NK-92 (cell line): Measurements from ENCODE around the gene CAMK2N1.

ENCODE experiments used
- DNase-seq: peaks from one replicate; lab custom pipeline; 2025; ENCODE audit not compliant: unreplicated experiment; lab: John Stamatoyannopoulos, UW

CAMK2N1 gene

GRCh38 chr1:20479840-20480239, 6.2 kb downstream of the CAMK2N1 start:
- no peak for DNase-seq

- no peak for DNase-seq
Observed at GRCh38 chr1:20478057-20478635, 7.9 kb downstream of the CAMK2N1 start.

- no peak for DNase-seq
Observed at GRCh38 chr1:20477348-20478056, 8.5 kb downstream of the CAMK2N1 start.

- no peak for DNase-seq
Observed at GRCh38 chr1:20476265-20477038, 9.6 kb downstream of the CAMK2N1 start.

- DNase-seq = no peak
Observed at GRCh38 chr1:20474996-20475395, 11.0 kb downstream of the CAMK2N1 start.

GRCh38 chr1:20474333-20474975, 11.6 kb downstream of the CAMK2N1 start:
- DNase-seq = no peak

GRCh38 chr1:20473894-20474293, 12.1 kb downstream of the CAMK2N1 start:
- DNase-seq = no peak

GRCh38 chr1:20472860-20473711, 12.9 kb downstream of the CAMK2N1 start:
- no peak for DNase-seq

GRCh38 chr1:20472121-20472520, 13.9 kb downstream of the CAMK2N1 start:
- DNase-seq = no peak

- no peak for DNase-seq
Observed at GRCh38 chr1:20470194-20470593, 15.8 kb downstream of the CAMK2N1 start.

GRCh38 chr1:20469406-20470076, 16.5 kb downstream of the CAMK2N1 start:
- no peak for DNase-seq

- DNase-seq = no peak
Observed at GRCh38 chr1:20466273-20466672, 19.7 kb downstream of the CAMK2N1 start.

- DNase-seq = no peak
Observed at GRCh38 chr1:20465187-20465586, 20.8 kb downstream of the CAMK2N1 start.

GRCh38 chr1:20463502-20463901, 22.5 kb downstream of the CAMK2N1 start:
- DNase-seq = no peak

GRCh38 chr1:20462397-20462796, 23.6 kb downstream of the CAMK2N1 start:
- DNase-seq = no peak

- no peak for DNase-seq
Observed at GRCh38 chr1:20458717-20459116, 27.3 kb downstream of the CAMK2N1 start.

- no peak for DNase-seq
Observed at GRCh38 chr1:20454004-20454403, 32.0 kb downstream of the CAMK2N1 start.

- no peak for DNase-seq
Observed at GRCh38 chr1:20449735-20450311, 36.2 kb downstream of the CAMK2N1 start.

GRCh38 chr1:20448671-20449071, 37.3 kb downstream of the CAMK2N1 start:
- no peak for DNase-seq

- DNase-seq = no peak
Observed at GRCh38 chr1:20447794-20448193, 38.2 kb downstream of the CAMK2N1 start.
